ENCODE measurements around the gene RNU5D-1. TPM values are rescaled to one million over a fixed set of nuclear protein-coding genes. Genes with fewer than 3 reads are reported as not detected.
A peak's percentile ranks its signal among the peaks of the same experiment; 100 is the strongest.

Gene RNU5D-1
- total RNA-seq (not detected), polyA plus RNA-seq (ENCODE audit: insufficient read length in 6 of 6) (1 to 10 TPM in 2 of 6 donors, not detected in 4; 3.4 to 4.7 TPM)
- long read RNA-seq, donor 1, result 0 reads
- long read RNA-seq, donor 2, result 0 reads
- long read RNA-seq, donor 3, result 0 reads
- long read RNA-seq, donor 4, result 0 reads
- long read RNA-seq, donor 5, result 0 reads
- long read RNA-seq, donor 6, result 0 reads
- long read RNA-seq, donor 7, result 0 reads
- long read RNA-seq, donor 8, result 0 reads
- long read RNA-seq, donor 9, result 0 reads
- long read RNA-seq, donor 10, result 0 reads
- long read RNA-seq, donor 11, result 0 reads
- long read RNA-seq, donor 12, partial matches to known transcripts, result 0 of 1 reads
- long read RNA-seq, donor 12, other reads (novel, unspliced or antisense), result 0 of 1 reads

DNA sequence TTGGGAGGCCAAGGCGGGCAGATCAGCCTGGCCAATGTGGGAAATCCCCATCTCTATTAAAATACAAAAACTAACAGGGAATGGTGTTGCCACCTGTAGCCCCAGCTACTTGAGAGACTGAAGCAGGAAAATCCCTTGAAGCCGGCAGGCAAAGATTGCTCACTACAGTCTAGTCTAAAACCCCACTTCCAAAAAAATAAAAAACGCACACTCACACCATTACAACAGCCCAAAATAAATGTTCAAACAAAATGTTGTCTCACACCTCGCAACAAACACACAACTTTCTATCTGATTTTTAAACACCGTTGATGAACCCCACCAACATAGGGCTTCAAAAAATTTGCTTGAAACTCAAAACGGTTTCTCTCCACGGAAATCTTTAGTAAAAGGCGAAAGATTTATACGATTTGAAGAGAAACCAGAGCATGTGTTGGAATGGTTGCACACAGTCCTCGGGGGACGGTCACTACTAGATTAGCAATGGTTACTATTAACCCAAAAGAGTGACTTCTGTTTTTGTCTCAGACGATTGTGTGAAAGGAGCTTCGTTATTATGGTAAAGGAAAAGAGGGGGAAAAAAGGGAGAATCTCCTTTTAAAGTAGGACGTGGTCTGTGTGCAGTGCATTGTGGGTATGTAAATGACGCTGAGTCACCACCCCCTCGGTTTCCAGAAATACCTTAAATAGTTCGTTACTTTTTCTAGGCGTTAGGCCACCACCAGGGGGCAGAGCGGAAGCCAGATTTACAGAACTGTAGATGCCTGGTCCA, at the start of gene RNU5D-1:
Gene RNU5D-1, minus strand, starts transcription at position 430 of the 772 bp plus-strand sequence.
- H3K4me3 ChIP-seq, result peak within 1 kb of the TSS; percentile 0 to 30
- no peaks in the 10 kb centered on the region for H3K36me3 ChIP-seq
- ATAC-seq (peak; percentile 94), DNase-seq (peak; percentile 91 to 96 (median 93))
- peak within 1 kb of the TSS; percentile 92 to 98 for H3K27ac ChIP-seq
- no peaks in the 10 kb centered on the region for H3K27me3 ChIP-seq
- intact Hi-C loops (cut with DNase I), result no loop called here
- no peaks in the 10 kb centered on the region for H3K9me3 ChIP-seq
- TF ChIP-seq, protein P1, sequence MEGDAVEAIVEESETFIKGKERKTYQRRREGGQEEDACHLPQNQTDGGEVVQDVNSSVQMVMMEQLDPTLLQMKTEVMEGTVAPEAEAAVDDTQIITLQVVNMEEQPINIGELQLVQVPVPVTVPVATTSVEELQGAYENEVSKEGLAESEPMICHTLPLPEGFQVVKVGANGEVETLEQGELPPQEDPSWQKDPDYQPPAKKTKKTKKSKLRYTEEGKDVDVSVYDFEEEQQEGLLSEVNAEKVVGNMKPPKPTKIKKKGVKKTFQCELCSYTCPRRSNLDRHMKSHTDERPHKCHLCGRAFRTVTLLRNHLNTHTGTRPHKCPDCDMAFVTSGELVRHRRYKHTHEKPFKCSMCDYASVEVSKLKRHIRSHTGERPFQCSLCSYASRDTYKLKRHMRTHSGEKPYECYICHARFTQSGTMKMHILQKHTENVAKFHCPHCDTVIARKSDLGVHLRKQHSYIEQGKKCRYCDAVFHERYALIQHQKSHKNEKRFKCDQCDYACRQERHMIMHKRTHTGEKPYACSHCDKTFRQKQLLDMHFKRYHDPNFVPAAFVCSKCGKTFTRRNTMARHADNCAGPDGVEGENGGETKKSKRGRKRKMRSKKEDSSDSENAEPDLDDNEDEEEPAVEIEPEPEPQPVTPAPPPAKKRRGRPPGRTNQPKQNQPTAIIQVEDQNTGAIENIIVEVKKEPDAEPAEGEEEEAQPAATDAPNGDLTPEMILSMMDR (IDR thresholded peaks at IDR 0.05), result peak; percentile 84 to 88
- peaks cover 0 to 28% of the 10 kb centered on the region in 2 donors for H3K4me1 ChIP-seq

DNA sequence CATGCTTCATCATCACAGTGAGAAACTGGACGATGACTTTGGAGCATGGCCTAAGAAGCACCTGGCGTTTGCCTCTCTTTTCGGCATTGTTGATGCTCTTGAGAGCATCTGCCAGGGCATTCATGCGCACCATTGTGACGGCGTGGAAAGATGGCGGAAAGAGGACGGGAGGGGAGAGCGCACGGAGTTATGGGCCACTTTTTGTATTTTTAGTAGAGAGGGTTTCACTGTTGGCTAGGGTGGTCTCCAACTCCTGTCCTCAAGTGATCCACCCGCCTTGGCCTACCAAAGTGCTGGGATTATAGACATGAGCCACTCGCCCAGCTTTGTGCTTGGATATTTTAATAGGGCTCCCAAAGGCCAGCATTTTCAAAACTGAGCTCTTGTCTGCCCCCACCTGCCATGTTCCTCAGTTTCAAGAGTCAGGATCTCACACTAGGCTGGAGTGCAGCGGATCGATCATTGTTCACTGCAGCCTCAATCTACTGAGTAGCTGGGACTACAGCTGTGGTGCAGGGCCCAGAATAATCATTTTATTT, 49.7 kb upstream of the RNU5D-1 start:
- ATAC-seq (no peak), DNase-seq (peak in 1 of 4 donors; percentile 26)
- intact Hi-C loops (cut with DNase I), result loop anchor here in 1 of 2 donors (10.0 kb wide), 1 partner anchor 74 kb away; no protein-coding TSS in a partner anchor
- H3K9me3 ChIP-seq, result no peaks in the 10 kb centered on the region
- no peak overlapping the region for H3K27ac ChIP-seq
- H3K4me3 ChIP-seq, result no peak overlapping the region
- TF ChIP-seq, protein P1 (IDR thresholded peaks at IDR 0.05), result no peak
- peaks cover 24 to 56% of the 10 kb centered on the region in 2 donors for H3K4me1 ChIP-seq
- peaks cover 0 to 62% of the 10 kb centered on the region in 2 donors for H3K36me3 ChIP-seq
- H3K27me3 ChIP-seq, result peaks cover 0 to 9% of the 10 kb centered on the region in 2 donors

DNA sequence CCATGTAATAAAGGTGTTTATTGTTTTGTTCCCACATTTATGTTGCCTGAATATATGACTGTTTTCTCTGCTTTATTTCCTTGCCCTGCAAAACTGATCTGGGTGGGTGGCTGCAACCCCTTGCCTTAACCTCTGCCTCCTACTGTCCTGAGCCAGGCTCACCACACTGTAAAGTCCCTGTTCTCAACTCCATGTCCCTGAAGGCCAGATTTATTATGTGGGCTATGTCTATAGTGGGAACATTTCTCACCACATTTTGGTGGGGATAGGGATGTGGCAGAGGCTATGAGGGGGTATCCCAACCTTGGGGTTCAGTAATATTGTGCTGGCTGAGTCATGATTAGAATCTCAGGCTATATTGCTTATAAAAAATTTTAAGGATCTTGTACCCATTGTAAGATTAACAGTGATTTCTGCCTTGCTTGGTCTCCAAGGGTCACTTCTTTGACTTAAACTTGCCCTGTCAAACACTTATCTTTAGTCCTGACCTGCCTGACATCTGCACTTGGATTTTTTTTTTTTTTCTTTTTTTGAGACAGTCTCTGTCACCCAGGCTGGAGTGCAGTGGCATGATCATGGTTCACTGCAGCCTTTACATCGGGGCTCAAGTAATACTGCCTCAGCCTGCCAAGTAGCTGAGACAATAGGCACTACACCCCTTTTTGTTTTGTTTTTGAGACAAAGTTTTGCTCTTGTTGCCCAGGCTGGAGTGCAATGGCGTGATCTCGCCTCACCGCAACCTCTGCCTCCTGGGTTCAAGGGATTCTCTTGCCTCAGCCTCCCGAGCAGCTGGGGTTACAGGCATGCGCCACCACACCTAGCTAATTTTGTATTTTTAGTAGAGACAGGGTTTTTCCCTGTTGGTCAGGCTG, 48.0 kb upstream of the RNU5D-1 start:
- peak overlapping the region in 1 of 2 donors; percentile 88 for H3K4me3 ChIP-seq
- DNase-seq, result peak in 1 of 4 donors; percentile 14
- H3K27me3 ChIP-seq, result peaks cover 0 to 3% of the 10 kb centered on the region in 2 donors
- TF ChIP-seq, protein P1 (IDR thresholded peaks at IDR 0.05), result no peak
- ATAC-seq, result no peak
- no peaks in the 10 kb centered on the region for H3K9me3 ChIP-seq
- H3K27ac ChIP-seq, result no peak overlapping the region
- intact Hi-C loops (cut with DNase I), result no loop called here
- peaks cover 25 to 47% of the 10 kb centered on the region in 2 donors for H3K4me1 ChIP-seq
- peaks cover 0 to 62% of the 10 kb centered on the region in 2 donors for H3K36me3 ChIP-seq

DNA sequence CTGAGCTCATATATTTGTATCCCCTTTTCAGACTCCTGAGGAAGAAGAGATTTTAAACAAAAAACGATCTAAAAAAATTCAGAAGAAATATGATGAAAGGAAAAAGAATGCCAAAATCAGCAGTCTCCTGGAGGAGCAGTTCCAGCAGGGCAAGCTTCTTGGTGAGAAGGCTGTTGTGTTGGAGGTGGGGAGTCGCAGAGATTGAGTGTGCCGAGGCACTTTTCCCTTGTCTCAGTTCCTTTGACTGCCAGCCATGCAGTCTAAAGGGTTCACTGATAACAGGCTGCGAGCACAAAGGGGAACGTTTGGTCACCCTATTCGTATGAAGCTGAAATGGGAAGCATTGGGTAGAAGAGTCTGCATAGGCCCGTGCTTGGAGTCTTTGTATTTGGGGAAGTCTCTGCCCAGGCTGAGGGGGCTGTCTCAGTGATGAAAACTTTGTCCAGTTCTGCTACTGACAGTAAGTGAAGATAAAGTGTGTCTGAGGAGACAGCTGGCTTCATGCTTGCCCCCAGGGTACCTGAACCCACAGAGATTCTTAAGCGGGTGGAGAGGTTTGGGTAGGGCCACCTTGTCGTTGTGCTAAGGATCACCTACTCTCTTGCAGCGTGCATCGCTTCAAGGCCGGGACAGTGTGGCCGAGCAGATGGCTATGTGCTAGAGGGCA, 47.1 kb upstream of the RNU5D-1 start:
- Histone ChIP-seq H3K9me3 (no peaks in the 10 kb centered on the region), H3K36me3 (peaks cover 0 to 62% of the 10 kb centered on the region in 2 donors), H3K4me3 (peak overlapping the region in 1 of 2 donors; percentile 88), H3K27ac (peak overlapping the region in 1 of 2 donors; percentile 5), H3K27me3 (no peaks in the 10 kb centered on the region), H3K4me1 (peaks cover 21 to 39% of the 10 kb centered on the region in 2 donors)
- peak in 1 of 4 donors; percentile 15 for DNase-seq
- TF ChIP-seq, protein P1 (IDR thresholded peaks at IDR 0.05), result no peak
- intact Hi-C loops (cut with DNase I), result no loop called here
- ATAC-seq, result no peak
